Cardiac muscle cell (in vitro differentiated cells and primary cell): ENCODE data around the gene GAMT. TPM values are rescaled to one million over a fixed set of nuclear protein-coding genes. Genes with fewer than 3 reads are reported as not detected.
A peak's percentile ranks its signal among the peaks of the same experiment; 100 is the strongest.

ENCODE experiments used
- DNase-seq, 2 donors: peaks; one replicate each; pipeline versions ENCODE4 v3.0.0 to v3.0.0-alpha.2; 2010 to 2017; ENCODE audit warnings: low read depth in 1 of 2, low spot score in 1 of 2
- H3K27ac ChIP-seq: fragments of 200-600 bp; sonication (generic); 2 replicates; pipeline ENCODE4 v1.5.1; 2016
- H3K27me3 ChIP-seq: fragments of 200-600 bp; sonication (generic); 2 replicates; pipeline ENCODE4 v1.6.0; 2016; ENCODE audit warnings: control low read depth
- H3K36me3 ChIP-seq: fragments of 200-600 bp; sonication (generic); 2 replicates; pipeline ENCODE4 v1.5.1; 2016; ENCODE audit warnings: control low read depth
- H3K4me1 ChIP-seq: fragments of 200-600 bp; sonication (generic); 2 replicates; pipeline ENCODE4 v1.8.1; 2017; ENCODE audit warnings: low read depth, mild to moderate bottlenecking, mixed run types
- H3K4me3 ChIP-seq: fragments of 200-600 bp; sonication (generic); 2 replicates; pipeline ENCODE4 v1.5.1; 2016; ENCODE audit warnings: mild to moderate bottlenecking
- H3K9me3 ChIP-seq: fragments of 200-600 bp; sonication (generic); 2 replicates; pipeline ENCODE4 v1.5.1; 2017; ENCODE audit warnings: low read depth, mild to moderate bottlenecking, control low read depth
- CTCF ChIP-seq: IDR thresholded peaks from 2 replicates; pipeline ENCODE4 v1.5.1; 2012; ENCODE audit warnings: low read depth, mild to moderate bottlenecking, low read length
- polyA plus RNA-seq: library from polyadenylated mRNA; unstranded; fragments of >200 nt; fragmentation: Nextera tagmentation; extraction: Ambion mirVana; gene quantifications from 2 replicates; pipeline ENCODE4 v1.2.1, GENCODE V29; 2016
- total RNA-seq: library from RNA; depleted of rRNA; stranded (reverse); fragments of >200 nt; gene quantifications from 2 replicates; pipeline ENCODE4 v1.2.3, GENCODE V29; 2016

The GAMT gene
- total and polyA plus RNA-seq, 2 experiments from 2014 or later: 180 to 231 TPM

- Histone ChIP-seq H3K4me1 (peaks cover 13% of the 10 kb centered on the region), H3K36me3 (no peaks in the 10 kb centered on the region), H3K4me3 (peak overlapping the region; percentile 81), H3K27ac (peak overlapping the region; percentile 94), H3K27me3 (no peaks in the 10 kb centered on the region), H3K9me3 (no peaks in the 10 kb centered on the region)
- DNase-seq: peak; percentile 62 to 70
- no peak for TF ChIP-seq CTCF
Observed at GRCh38 chr19:1408300-1409203, 7.2 kb upstream of the GAMT start.

GRCh38 chr19:1407528-1408299 lies 6.4 kb upstream of the GAMT start, which contains the start of gene DAZAP1:
TSS of gene DAZAP1 (plus strand) at chr19:1407586. CDS start at chr19:1407774, 188 bp downstream.
- TF ChIP-seq CTCF: no peak
- Histone ChIP-seq H3K4me3 (peak within 1 kb of the TSS; percentile 81), H3K9me3 (no peaks in the 10 kb centered on the region), H3K4me1 (peaks cover 13% of the 10 kb centered on the region), H3K27ac (peak within 1 kb of the TSS; percentile 94), H3K27me3 (no peaks in the 10 kb centered on the region), H3K36me3 (no peaks in the 10 kb centered on the region)
- DNase-seq: peak in 1 of 2 donors; percentile 77

- peak; percentile 38 for TF ChIP-seq CTCF
- peaks cover 13% of the 10 kb centered on the region for H3K4me1 ChIP-seq
- peak overlapping the region; percentile 33 for H3K27ac ChIP-seq
Observed at GRCh38 chr19:1406774-1407527, 5.6 kb upstream of the GAMT start.

GRCh38 chr19:1402411-1403070 lies 1.2 kb upstream of the GAMT start:
- H3K4me1 ChIP-seq: peaks cover 5% of the 10 kb centered on the region
- no peak for TF ChIP-seq CTCF
- no peaks in the 10 kb centered on the region for H3K27me3 ChIP-seq
- DNase-seq: no peak
- H3K4me3 ChIP-seq: no peak overlapping the region
- peaks cover 2% of the 10 kb centered on the region for H3K36me3 ChIP-seq
- no peaks in the 10 kb centered on the region for H3K9me3 ChIP-seq
- H3K27ac ChIP-seq: no peak overlapping the region

More at GRCh38 chr19:1406774-1407527, 5.6 kb upstream of the GAMT start:
- no peaks in the 10 kb centered on the region for H3K36me3 ChIP-seq
- H3K27me3 ChIP-seq: no peaks in the 10 kb centered on the region
- no peaks in the 10 kb centered on the region for H3K9me3 ChIP-seq
- peak overlapping the region; percentile 39 for H3K4me3 ChIP-seq
- peak; percentile 99 for DNase-seq

GRCh38 chr19:1401889-1402217 lies 511 bp upstream of the GAMT start:
- Histone ChIP-seq H3K27me3 (no peaks in the 10 kb centered on the region), H3K4me1 (peaks cover 5% of the 10 kb centered on the region), H3K4me3 (peak overlapping the region; percentile 86), H3K27ac (no peak overlapping the region), H3K36me3 (peaks cover 2% of the 10 kb centered on the region), H3K9me3 (no peaks in the 10 kb centered on the region)
- TF ChIP-seq CTCF: no peak
- DNase-seq: no peak
